ENCODE data around the gene CKS2.
A peak's percentile ranks its signal among the peaks of the same experiment; 100 is the strongest.
"Not testable (repeated sequence)": the region's sequence is repeated elsewhere in the genome, so short reads cannot be mapped to it uniquely, and the experiment has no call there.

CKS2 gene

GRCh38 chr9:89311346-89312221 lies 589 bp downstream of the CKS2 start:
- no peak for DNase-seq (ENCODE audit: low read depth)

- no peak for DNase-seq (ENCODE audit: low read depth)
Observed at GRCh38 chr9:89312222-89312571, 1.2 kb downstream of the CKS2 start.

DNA sequence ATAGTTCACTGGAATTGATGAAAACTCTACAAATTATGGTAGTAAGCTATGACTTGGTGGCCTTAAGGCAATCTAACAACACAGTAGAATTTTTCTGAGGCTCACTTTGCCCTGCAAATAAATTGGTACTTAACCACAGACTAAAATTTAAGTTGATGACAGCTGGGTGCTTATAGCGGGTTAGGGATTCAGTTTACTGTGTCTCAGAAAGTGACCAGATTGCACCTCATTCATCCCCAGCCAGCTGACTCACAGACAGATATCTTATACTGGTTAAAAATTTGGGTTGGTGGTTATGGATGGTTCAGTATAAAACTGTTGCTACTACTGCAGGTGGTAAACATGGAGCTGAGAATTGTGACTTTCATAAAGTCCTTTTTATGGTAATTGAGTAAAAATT lies 2.8 kb downstream of the CKS2 start:
- no peak for DNase-seq (ENCODE audit: low read depth)

GRCh38 chr9:89314955-89315354 lies 4.0 kb downstream of the CKS2 start:
- DNase-seq (ENCODE audit: low read depth) = no peak

- DNase-seq (ENCODE audit: low read depth) = no peak
Observed at GRCh38 chr9:89315482-89315881, 4.5 kb downstream of the CKS2 start.

DNA sequence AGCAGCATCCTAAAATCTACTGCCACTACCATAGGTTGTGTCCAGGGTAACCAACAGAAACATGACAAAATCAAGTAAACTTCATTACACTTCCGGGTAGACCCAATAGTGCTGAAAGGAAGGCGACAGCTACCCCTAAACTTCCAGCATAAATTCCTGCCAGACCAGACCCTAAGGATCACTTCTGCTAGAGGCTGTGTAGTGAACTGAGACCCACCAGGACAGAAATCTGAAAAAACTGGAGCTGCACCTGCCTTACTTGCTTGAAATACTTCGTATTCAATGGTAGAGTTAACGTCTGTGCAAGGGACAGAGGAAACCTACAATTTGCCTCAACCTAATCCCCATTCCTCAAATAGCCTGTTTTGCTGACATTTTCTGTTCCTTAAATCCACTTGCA lies 6.3 kb downstream of the CKS2 start:
- no peak for DNase-seq (ENCODE audit: low read depth)

GRCh38 chr9:89318123-89319014 lies 7.4 kb downstream of the CKS2 start, which contains the start of gene SECISBP2:
TSS of gene SECISBP2 (plus strand) at chr9:89318500. CDS start at chr9:89318577, 77 bp downstream.
- DNase-seq (ENCODE audit: low read depth) = peak; percentile 85

GRCh38 chr9:89319015-89319905 lies 8.3 kb downstream of the CKS2 start:
- no peak for DNase-seq (ENCODE audit: low read depth)

DNA sequence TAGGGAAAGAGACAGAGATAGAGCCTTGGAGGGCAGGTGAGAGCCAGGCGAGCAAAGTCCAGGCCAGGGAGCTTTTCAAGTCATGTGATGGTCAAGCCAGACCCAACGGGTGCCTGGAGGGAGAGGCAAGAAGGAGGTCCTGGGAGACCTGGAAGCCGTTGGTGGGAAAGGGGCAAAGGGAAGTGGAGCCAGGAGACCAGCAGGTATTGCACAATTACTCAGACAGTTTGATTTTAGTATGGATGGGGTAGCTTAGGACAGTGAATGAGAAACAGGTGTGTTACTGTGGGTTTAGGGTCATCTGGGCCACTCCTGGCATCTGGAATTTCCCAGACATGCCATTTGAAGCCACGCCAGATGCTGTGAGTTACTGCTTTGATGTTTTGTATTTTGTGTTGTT lies 12.4 kb downstream of the CKS2 start:
- no peak for DNase-seq (ENCODE audit: low read depth)

DNA sequence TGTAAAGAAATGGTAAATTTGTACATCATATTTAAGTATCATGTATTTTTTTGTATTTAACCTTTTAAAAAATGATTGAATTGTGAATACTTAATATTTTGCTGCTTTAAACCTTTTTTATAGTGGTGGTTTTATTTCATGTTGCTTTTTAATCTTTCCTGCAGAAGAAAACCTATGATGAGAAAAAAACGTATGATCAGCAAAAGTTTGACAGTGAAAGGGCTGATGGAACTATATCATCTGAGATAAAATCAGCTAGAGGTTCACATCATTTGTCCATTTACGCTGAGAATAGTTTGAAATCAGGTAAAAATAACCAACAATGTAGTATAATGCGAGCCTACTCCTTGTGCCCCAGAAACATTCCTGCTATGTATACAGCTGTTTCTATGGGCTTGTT lies 14.7 kb downstream of the CKS2 start:
- no peak for DNase-seq (ENCODE audit: low read depth)

DNA sequence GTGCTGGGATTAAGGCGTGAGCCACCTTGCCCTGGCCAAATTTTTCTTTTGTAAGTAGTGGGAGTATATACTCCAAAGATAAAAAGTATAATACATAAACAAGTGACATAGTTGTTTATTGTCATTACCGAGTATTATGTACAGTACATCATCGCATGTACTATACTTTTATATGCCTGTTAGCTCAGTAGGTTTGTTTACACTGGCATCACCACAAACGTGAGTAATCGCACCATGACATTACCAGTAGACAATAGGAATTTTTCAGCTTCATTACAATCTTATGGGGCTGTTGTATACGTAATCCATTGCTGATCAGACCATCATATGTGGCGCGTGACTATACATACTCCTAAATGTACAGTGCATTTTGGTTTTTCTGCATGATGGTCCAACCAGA lies 17.1 kb downstream of the CKS2 start:
- DNase-seq (ENCODE audit: low read depth) = no peak

DNA sequence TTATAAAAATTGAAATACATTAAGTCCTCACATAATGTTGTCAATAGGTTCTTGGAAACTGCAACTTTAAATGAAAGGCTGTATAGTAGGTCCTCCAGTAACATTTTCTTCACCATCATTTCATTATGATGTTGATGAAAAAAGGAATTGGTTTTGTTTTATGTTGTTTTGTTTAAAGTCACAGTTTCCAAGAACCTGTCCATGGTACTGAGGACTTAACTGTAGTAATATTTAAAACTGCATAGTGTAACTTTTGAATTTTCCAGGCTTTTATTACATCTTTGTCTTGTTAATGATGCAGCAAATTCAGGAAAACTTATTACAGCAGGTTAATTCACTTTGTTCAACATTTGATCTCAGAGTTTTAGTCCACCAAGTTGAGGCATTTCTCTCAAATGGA lies 18.9 kb downstream of the CKS2 start:
- no peak for DNase-seq (ENCODE audit: low read depth)

- DNase-seq (ENCODE audit: low read depth) = no peak
Observed at GRCh38 chr9:89330513-89330912, 19.5 kb downstream of the CKS2 start.

GRCh38 chr9:89339807-89340206 lies 28.8 kb downstream of the CKS2 start:
- no peak for DNase-seq (ENCODE audit: low read depth)

GRCh38 chr9:89340332-89340731 lies 29.3 kb downstream of the CKS2 start:
- DNase-seq (ENCODE audit: low read depth) = no peak

DNA sequence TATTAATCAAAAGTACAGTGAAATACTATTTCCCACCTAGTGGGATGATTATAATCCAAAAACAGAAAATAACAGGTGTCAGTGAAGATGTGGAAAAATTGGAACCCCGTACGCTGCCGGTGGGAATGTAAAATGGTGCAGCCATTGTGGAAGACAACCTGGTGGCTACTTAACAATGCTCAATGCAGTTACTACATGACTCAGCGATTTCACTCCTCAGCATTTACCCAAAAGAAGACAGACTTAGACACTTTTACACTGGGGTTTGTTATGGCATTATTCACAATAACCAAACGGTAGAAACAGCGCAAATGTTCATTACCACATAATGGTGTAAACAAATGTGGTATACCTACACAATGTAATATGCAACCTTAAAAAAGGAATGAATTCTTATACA lies 31.2 kb downstream of the CKS2 start:
- no peak for DNase-seq (ENCODE audit: low read depth)

- DNase-seq (ENCODE audit: low read depth) = no peak
Observed at GRCh38 chr9:89342948-89343347, 32.0 kb downstream of the CKS2 start.

DNA sequence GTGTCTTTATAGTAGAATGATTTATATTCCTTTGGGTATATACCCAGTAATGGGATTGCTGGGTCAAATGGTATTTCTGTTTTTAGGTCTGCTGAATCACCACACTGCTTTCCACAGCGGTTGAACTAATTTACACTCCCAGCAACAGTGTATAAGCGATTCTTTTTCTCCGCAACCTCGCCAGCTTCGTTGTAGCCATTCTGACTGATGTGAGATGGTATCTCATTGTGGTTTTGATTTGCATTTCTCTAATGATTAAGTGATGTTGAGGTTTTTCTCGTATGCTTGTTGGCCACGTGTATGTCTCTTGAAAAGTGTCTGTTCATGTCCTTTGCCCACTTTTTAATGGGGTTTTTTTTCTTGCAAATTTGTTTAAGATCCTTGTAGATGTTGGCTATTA lies 32.8 kb downstream of the CKS2 start:
- DNase-seq (ENCODE audit: low read depth) = not testable (repeated sequence)

GRCh38 chr9:89345476-89345875 lies 34.5 kb downstream of the CKS2 start:
- DNase-seq (ENCODE audit: low read depth) = no peak

DNA sequence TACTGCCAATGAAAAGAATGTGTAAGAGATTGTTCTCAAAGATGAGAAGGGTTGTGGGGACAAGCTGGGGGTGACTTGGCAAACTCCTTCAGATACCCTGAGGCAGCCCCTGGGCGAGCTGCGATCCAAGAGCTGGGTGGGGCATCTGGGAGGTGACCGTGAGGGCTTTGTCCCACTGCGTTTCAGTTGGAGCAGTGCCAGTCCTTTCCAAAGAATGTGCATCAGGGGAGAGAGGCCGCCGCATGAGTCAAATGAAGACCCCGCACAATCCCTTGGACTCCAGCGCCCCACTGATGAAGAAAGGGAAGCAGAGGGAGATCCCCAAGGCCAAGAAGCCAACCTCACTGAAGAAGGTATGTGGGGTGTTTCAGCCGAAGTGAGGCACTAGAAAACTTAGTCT lies 35.7 kb downstream of the CKS2 start:
- DNase-seq (ENCODE audit: low read depth) = no peak

DNA sequence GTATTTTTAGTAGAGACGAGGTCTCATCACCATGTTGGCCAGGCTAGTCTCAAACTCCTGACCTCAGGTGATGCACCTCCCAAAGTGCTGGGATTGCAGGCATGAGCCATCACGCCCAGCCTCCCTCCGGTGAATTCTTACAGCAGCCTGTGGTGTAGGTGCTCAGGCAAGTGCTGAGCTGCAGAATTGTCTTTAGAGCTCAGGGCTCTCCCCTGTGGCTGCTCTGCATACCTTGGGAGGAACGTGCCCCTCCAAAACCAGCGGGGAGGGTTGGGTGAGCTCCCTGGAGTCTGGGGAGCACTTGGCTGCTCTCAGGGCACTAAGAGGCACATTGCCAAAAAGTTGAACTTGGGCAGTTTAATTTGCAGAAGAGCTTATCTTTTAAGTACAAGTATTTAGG lies 36.7 kb downstream of the CKS2 start:
- DNase-seq (ENCODE audit: low read depth) = no peak

DNA sequence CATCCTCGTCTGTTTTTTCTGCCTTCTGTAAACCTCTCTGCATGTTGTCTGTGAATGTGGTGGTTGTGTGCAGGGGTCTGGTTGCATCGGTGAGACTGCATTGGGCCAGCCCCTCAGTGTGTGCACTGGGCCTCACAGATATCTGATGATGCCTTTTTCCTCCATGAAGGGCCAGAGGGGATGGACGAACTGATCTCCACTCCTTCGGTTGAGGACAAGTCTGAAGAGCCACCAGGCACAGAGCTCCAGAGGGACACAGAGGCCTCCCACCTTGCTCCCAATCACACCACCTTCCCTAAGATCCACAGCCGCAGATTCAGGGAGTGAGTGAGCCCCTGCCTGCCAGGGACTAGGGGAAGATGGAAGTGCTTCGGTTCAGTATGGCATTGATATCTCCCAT lies 38.6 kb downstream of the CKS2 start:
- no peak for DNase-seq (ENCODE audit: low read depth)

Data from stimulated activated CD8-positive, alpha-beta memory T cell treated with anti-CD3 and anti-CD28 coated beads, Interleukin-15, amount 100 ng/mL, for 1 hour (primary cell).